Keratinocyte (primary cell): ENCODE data around the gene ANKRD31. TPM values are rescaled to one million over a fixed set of nuclear protein-coding genes. Genes with fewer than 3 reads are reported as not detected.
"Not testable (repeated sequence)": the region's sequence is repeated elsewhere in the genome, so short reads cannot be mapped to it uniquely, and the experiment has no call there.

ENCODE experiments used
- DNase-seq: peaks from one replicate; pipeline ENCODE4 v3.0.0-alpha.2; 2011; ENCODE audit warnings: low read depth, missing footprints, low spot score
- FAIRE-seq: peaks from 2 replicates; lab custom pipeline; 2011; peaks lifted over from hg19 to GRCh38; lab: Jason Lieb, UNC
- H2AFZ ChIP-seq: 2 replicates; pipeline ENCODE4 v1.6.0; 2012; ENCODE audit warnings: low read length, control low read depth, inconsistent platforms; ENCODE audit not compliant: control insufficient read depth
- H3K27ac ChIP-seq: 2 replicates; pipeline ENCODE4 v1.5.1; 2011; ENCODE audit warnings: low read length; ENCODE audit not compliant: control insufficient read depth, insufficient read depth
- H3K27me3 ChIP-seq: 3 replicates; pipeline ENCODE4 v1.6.0; 2011; ENCODE audit warnings: low read length; ENCODE audit not compliant: control insufficient read depth, insufficient read depth; ENCODE audit errors: extremely low read depth
- H3K36me3 ChIP-seq, 2 experiments: 2 replicates in 1 of 2; 3 replicates in 1 of 2; pipeline ENCODE4 v1.5.1; 2011; ENCODE audit warnings: low read length in 2 of 2, mild to moderate bottlenecking in 1 of 2; ENCODE audit not compliant: control insufficient read depth in 2 of 2, insufficient read depth in 2 of 2; ENCODE audit errors: extremely low read depth in 1 of 2
- H3K4me1 ChIP-seq: 3 replicates; pipeline ENCODE4 v1.5.1; 2011; ENCODE audit warnings: low read length; ENCODE audit not compliant: control insufficient read depth, insufficient read depth; ENCODE audit errors: extremely low read depth
- H3K4me2 ChIP-seq: 3 replicates; pipeline ENCODE4 v1.6.0; 2011; ENCODE audit warnings: low read depth, low read length; ENCODE audit not compliant: control insufficient read depth, insufficient read depth; ENCODE audit errors: extremely low read depth
- H3K4me3 ChIP-seq, 3 experiments: fragments of 200-600 bp in 1 of 3; sonication (generic) in 1 of 3; 2 replicates in 2 of 3; 3 replicates in 1 of 3; pipeline ENCODE4 v1.5.1; 2011 to 2016; ENCODE audit warnings: low read length in 3 of 3, mild to moderate bottlenecking in 3 of 3, control low read depth in 2 of 3, inconsistent platforms in 1 of 3, low read depth in 1 of 3, mixed read lengths in 1 of 3, mixed run types in 1 of 3, moderate library complexity in 1 of 3; ENCODE audit not compliant: control insufficient read depth in 2 of 3, insufficient read depth in 2 of 3; ENCODE audit errors: extremely low read depth in 1 of 3
- H3K79me2 ChIP-seq: 2 replicates; pipeline ENCODE4 v1.6.0; 2012; ENCODE audit warnings: low read length; ENCODE audit not compliant: control insufficient read depth, insufficient read depth
- H3K9ac ChIP-seq: 3 replicates; pipeline ENCODE4 v1.6.0; 2011; ENCODE audit warnings: low read length; ENCODE audit not compliant: control insufficient read depth, insufficient read depth; ENCODE audit errors: extremely low read depth
- H3K9me1 ChIP-seq: 3 replicates; pipeline ENCODE4 v1.6.0; 2011; ENCODE audit warnings: low read length; ENCODE audit not compliant: control insufficient read depth, insufficient read depth; ENCODE audit errors: extremely low read depth
- H3K9me3 ChIP-seq: 2 replicates; pipeline ENCODE4 v1.5.1; 2012; ENCODE audit warnings: low read depth, low read length; ENCODE audit not compliant: control insufficient read depth
- H4K20me1 ChIP-seq: 3 replicates; pipeline ENCODE4 v1.6.0; 2011; ENCODE audit warnings: low read length; ENCODE audit not compliant: control insufficient read depth, insufficient read depth; ENCODE audit errors: extremely low read depth
- CTCF ChIP-seq, 3 experiments: IDR thresholded peaks in 1 of 3; conservative IDR thresholded peaks in 1 of 3; optimal IDR thresholded peaks in 1 of 3; 2 replicates in 2 of 3; 3 replicates in 1 of 3; pipeline versions ENCODE3 to v1.5.1; 2011; ENCODE audit warnings: low read length in 3 of 3, mild to moderate bottlenecking in 3 of 3, moderate library complexity in 2 of 3, control low read depth in 1 of 3, inconsistent platforms in 1 of 3; ENCODE audit not compliant: insufficient read depth in 2 of 3; ENCODE audit errors: extremely low read depth in 1 of 3
- EZH2 ChIP-seq: IDR thresholded peaks from one replicate; pipeline ENCODE4 v1.6.1; 2012; ENCODE audit warnings: inconsistent platforms, mild to moderate bottlenecking, low read length, moderate library complexity
- dilution Hi-C: fragments of 300-500 bp; cut with MboI; formaldehyde crosslinking; loops from one replicate; pipeline ENCODE4 v1.7.0; 2020; ENCODE audit warnings: low sequenced_read_pairs; ENCODE audit not compliant: extremely low pct_ligation_motif_present
- polyA plus RNA-seq, 5 experiments: library from polyadenylated mRNA; depleted of rRNA in 3 of 5; stranded (reverse) in 3 of 5; stranded (forward) in 1 of 5; unstranded in 1 of 5; fragments of >200 nt; gene quantifications; 1 replicate in 1 of 5; 2 replicates in 3 of 5; 3 replicates in 1 of 5; pipeline versions ENCODE4 v1.2.1 to v1.2.3, GENCODE V29; 2011 to 2012; ENCODE audit warnings: missing spikeins in 2 of 5, low read depth in 1 of 5, low replicate concordance in 1 of 5

ANKRD31 gene
- polyA plus RNA-seq, 1 donor (not counting 4 experiments of a cell fraction or from before 2014, with no cell fraction given) = 0.18 TPM

- no peaks in the 10 kb centered on the region for H3K4me1 ChIP-seq
- H3K4me2 ChIP-seq = no peak overlapping the region
- no peaks in the 10 kb centered on the region for H3K9me1 ChIP-seq
- DNase-seq (no peak), FAIRE-seq (no peak)
- H3K4me3 ChIP-seq = no peak overlapping the region
- no peaks in the 10 kb centered on the region for H3K9me3 ChIP-seq
- H3K79me2 ChIP-seq = no peaks in the 10 kb centered on the region
- H2AFZ ChIP-seq = no peak overlapping the region
- no peaks in the 10 kb centered on the region for H3K36me3 ChIP-seq
- H3K9ac ChIP-seq = no peak overlapping the region
- no peaks in the 10 kb centered on the region for H3K27me3 ChIP-seq
- no peak for TF ChIP-seq CTCF (optimal IDR thresholded peaks at IDR 0.05 in 1 of 3, IDR thresholded peaks at IDR 0.05 in 1 of 3, conservative IDR thresholded peaks at IDR 0.05 in 1 of 3; ENCODE audit: extremely low read depth in 1 of 3, insufficient read depth in 2 of 3, low read length in 3 of 3)
- no peak for TF ChIP-seq EZH2
- H3K27ac ChIP-seq = no peak overlapping the region
- dilution Hi-C loops = no loop called here
- no peaks in the 10 kb centered on the region for H4K20me1 ChIP-seq
These were observed 38.5 kb upstream of the ANKRD31 start for GRCh38 chr5:75275147-75275546.

DNA sequence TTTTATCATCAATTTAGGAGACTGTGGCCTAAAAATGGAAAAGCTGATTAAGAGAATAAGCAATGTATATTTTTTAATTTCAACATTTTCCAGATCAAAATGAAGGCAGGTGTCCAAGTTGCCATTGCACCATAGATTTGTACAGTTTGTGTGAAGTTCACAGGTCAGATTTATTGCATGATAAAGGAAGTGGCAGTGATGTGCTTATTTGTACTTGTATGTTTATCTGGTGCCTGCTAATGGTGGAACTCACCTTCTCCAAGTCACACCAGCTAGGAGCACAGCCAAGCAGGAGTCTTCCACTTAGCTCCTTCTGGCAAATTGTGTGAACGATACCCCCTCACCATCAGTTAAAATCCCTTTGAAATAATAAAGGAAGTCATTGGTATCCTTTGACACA lies 37.8 kb upstream of the ANKRD31 start:
- H3K79me2 ChIP-seq = no peaks in the 10 kb centered on the region
- no peaks in the 10 kb centered on the region for H3K4me1 ChIP-seq
- no peak for FAIRE-seq
- H3K36me3 ChIP-seq = no peaks in the 10 kb centered on the region
- no peak for DNase-seq
- no peak overlapping the region for H3K9ac ChIP-seq
- no peaks in the 10 kb centered on the region for H4K20me1 ChIP-seq
- H3K27me3 ChIP-seq = no peaks in the 10 kb centered on the region
- dilution Hi-C loops = no loop called here
- H3K9me3 ChIP-seq = no peaks in the 10 kb centered on the region
- H3K27ac ChIP-seq = no peak overlapping the region
- H3K4me3 ChIP-seq = no peak overlapping the region
- no peak overlapping the region for H2AFZ ChIP-seq
- TF ChIP-seq EZH2 (no peak), CTCF (optimal IDR thresholded peaks at IDR 0.05 in 1 of 3, IDR thresholded peaks at IDR 0.05 in 1 of 3, conservative IDR thresholded peaks at IDR 0.05 in 1 of 3; ENCODE audit: extremely low read depth in 1 of 3, insufficient read depth in 2 of 3, low read length in 3 of 3) (no peak)
- H3K4me2 ChIP-seq = no peak overlapping the region
- no peaks in the 10 kb centered on the region for H3K9me1 ChIP-seq

- H3K4me3 ChIP-seq, H3K27me3 ChIP-seq, H3K9ac ChIP-seq, H3K27ac ChIP-seq, FAIRE-seq, H3K9me1 ChIP-seq, H3K79me2 ChIP-seq, DNase-seq, H4K20me1 ChIP-seq, H2AFZ ChIP-seq, dilution Hi-C loops, H3K36me3 ChIP-seq, H3K9me3 ChIP-seq, H3K4me1 ChIP-seq, H3K4me2 ChIP-seq: not testable (repeated sequence)
These were observed 33.9 kb upstream of the ANKRD31 start for GRCh38 chr5:75270605-75271004.
